Right lobe of liver (tissue), 4 donors: ENCODE measurements around the gene ASAP2.

ENCODE experiments used
- CTCF ChIP-seq, 4 donors: fragments of 200-600 bp in 3 of 4; fragments of 450-650 bp in 1 of 4; IDR thresholded peaks; one replicate each; pipeline versions ENCODE4 v1.5.1 to v1.8.0; 2016 to 2022; ENCODE audit warnings: antibody characterized with exemption in 4 of 4, mild to moderate bottlenecking in 2 of 4
- POLR2A ChIP-seq: fragments of 450-650 bp; IDR thresholded peaks from one replicate; pipeline ENCODE4 v1.6.1; 2017; ENCODE audit warnings: antibody characterized with exemption, mild to moderate bottlenecking
- donor health status: DM: no; HTN: no; CAD: no.
- donor health status: DM: no; HTN: no; CAD: no.
- donor health status: DM: no; HTN: yes; CAD: no.

DNA sequence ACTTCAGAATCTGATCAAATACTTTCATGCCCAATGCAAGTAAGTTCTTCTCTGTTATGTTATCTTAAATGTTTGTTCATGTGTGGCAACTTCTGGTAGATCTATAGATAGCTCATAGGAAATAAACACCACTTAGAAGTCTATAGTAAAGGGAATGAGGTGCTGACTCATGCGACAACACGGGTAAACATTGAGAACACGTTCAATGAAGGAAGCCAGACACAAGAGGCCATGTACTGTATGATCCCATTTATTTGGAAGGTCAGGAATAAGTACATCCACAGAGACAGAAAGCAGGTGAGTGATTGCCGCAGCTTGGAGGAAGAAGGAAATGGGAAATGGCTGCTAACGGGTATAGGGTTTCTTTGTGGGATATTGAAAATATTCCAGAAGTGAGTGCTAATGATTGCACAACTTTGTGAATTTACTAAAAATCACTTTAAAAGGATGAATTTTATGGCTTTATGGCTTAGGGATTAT is 121.3 kb downstream of the ASAP2 start:
- TF ChIP-seq POLR2A, result no peak
- no peak for TF ChIP-seq CTCF (IDR thresholded peaks at IDR 0.05)
